Jurkat, Clone E6-1 (cell line): ENCODE measurements around the gene PPFIBP1.

Experiments
- DNase-seq: peaks from one replicate; pipeline ENCODE4 v3.0.0-alpha.2; 2011; ENCODE audit warnings: low read depth, low spot score
- H3K4me3 ChIP-seq: 2 replicates; pipeline ENCODE4 v1.5.1; 2011; ENCODE audit warnings: mild to moderate bottlenecking, low read length, control low read depth, moderate library complexity

The PPFIBP1 gene

DNA sequence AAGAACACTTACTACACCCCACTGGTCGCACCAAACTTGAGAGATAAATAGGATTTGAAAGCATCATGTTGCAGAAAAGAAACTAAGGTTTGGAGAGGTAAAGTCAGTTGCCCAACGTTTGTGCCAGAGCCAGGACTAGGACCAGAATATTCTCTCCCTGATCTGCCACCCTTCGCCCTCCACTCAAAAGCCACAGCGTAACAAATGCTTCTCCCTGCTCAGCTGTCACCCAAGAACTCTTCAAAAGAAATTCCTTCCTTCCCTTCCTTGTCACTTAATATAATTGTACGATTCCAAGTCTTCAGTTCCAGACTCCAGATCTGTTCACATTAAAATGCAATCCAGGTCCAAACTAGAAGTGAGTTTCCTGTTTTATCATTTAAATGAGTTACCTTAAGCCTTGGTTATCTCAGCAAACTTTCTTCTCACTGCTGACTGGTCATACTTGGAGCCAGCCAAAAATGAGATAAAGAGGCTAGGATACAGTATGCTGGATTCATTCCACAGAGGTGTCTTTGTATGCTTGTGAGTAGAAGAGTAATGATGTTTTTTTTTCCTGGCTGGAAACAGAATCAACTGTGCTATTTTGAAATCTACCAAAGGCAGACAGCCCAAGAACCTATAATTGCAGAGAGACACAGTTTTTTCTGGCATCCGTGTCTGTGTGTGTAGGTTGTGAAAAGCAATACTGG is 12.8 kb upstream of the PPFIBP1 start:
- no peak overlapping the region for H3K4me3 ChIP-seq
- no peak for DNase-seq

DNA sequence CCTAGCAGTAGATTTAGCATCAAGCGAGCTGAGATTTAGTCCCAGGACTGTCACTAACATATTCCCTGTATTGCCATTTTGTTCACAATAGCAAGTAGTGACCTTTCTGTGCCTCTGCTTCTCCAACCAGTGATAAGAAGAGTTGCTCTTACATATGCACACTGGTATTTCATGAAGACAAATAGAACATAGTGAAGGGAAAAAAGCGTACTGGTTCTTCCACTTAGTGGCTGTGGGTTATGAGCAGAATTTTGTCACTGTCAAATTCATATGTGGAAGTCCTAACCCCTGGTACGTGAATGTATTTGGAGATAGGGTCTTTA is 12.3 kb upstream of the PPFIBP1 start:
- DNase-seq = no peak
- H3K4me3 ChIP-seq = no peak overlapping the region

DNA sequence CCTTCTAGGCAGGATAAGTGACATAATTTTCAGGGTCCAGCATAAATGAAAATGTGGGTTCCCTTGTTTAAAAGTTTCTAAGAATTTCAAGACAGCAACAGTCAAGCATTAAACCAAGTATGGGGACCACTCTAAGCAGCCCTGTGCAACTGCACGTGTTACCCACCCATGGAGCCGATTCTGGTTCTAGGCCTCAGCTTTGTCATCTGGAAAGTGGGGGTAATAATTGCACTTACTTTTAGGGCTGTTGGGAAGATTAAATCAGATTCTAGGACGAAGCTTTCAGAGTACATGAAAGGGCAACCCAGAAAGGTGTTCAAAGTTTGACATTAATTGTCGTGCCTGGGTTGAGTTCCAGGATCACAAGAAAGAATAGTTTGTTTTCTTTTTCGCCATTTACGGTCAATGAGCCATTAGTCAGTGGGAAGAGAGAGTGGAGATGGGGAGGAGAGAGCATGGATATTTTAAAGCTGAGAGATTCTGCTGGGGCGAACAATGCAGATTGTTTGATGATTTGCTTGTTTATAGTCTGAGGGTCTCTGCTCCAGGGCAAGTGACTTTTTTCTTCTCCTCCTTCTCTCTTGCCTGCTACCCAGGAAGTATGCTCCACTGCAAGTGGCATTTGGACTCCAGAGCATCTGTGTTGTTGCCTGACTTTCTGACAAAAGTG is 10.7 kb upstream of the PPFIBP1 start:
- no peak overlapping the region for H3K4me3 ChIP-seq
- no peak for DNase-seq

DNA sequence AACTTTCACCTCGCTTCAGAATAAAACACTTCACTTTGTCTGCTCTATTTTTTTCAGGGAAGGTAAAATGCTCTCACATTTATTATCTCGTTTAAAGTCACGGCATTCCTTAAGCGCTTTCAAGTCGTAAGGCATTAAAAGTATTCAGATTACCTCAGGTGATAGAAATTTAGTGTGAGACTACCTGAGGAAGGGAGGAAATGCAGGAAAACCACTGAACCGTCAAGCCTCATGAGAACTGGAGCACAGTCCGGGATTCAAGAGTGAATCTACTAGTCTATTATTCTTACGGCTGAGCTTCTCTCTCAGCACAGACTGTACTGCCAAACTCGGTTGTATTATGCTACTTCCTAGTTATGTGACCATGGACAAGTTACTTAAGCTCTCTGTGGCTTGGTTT is 8.3 kb upstream of the PPFIBP1 start:
- no peak for DNase-seq
- no peak overlapping the region for H3K4me3 ChIP-seq

DNA sequence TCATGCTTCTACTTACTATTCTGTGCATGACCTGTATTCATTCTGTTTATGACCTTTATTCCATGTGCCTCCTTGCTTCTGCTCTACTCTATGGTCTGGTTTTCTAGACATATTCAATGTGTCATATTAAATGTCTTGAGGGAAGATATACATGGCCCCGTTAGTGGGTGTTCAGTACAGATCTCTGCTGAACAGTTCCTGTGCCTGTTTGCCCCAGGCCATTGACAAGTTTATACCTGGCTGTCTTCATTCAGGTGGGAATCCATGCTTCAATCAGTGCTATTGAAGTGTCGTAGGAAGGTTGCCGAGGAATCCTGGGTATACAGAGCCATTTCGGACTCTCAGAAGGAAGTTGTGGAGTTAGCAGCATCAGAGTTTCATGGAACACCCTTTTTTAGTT is 7.4 kb upstream of the PPFIBP1 start:
- H3K4me3 ChIP-seq = no peak overlapping the region
- no peak for DNase-seq

DNA sequence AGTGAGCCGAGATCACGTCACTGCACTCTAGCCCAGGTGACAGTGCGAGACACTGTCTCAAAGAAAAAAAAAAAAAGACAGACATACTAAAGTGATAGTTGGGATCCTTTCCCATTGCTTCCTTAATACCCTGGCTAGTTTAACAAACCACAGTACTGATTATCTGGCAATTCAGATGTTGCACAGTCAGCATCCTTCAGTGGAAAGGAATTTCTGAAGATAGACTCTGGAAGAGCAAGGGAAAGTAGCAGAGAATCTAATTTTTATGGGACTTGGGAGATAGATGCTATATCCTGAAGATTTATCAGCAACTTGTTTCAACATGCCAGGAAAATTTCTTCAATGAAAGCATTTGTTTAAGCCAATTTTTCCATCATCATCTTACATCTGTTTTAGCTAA is 6.5 kb upstream of the PPFIBP1 start:
- DNase-seq = no peak
- no peak overlapping the region for H3K4me3 ChIP-seq

DNA sequence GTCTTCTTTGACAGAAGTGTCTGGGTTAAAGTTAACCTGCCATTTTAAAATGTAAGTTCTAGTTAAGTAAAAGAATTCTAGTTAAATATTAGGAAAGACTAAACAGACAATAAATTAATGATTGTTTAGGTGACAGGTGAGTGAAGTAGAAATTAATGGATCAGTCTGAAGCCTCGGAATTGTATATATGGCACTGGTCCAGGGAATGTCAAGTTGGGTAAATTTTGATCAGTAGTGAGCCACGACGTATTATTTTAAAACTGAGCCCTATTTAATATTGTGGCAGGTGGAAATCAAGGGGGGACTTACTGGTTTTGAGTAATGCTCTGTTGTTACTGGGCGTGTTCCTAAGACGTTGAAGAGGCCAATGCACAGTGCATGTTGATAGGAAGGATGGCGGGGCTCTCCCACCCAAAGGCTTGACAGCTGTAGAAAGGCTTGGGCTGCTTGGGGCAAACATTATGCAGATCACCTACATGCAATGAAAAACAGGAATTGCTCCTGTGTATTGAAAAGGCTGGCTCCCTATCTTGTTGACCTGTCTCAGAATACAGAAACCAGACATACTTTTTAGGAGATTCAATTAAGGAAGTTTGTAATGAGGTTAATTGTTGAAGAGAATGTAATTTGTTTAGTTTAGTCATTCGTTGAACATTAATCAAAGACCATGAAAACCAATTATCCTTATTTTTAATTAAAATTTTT is 5.9 kb upstream of the PPFIBP1 start:
- no peak overlapping the region for H3K4me3 ChIP-seq
- DNase-seq = no peak

DNA sequence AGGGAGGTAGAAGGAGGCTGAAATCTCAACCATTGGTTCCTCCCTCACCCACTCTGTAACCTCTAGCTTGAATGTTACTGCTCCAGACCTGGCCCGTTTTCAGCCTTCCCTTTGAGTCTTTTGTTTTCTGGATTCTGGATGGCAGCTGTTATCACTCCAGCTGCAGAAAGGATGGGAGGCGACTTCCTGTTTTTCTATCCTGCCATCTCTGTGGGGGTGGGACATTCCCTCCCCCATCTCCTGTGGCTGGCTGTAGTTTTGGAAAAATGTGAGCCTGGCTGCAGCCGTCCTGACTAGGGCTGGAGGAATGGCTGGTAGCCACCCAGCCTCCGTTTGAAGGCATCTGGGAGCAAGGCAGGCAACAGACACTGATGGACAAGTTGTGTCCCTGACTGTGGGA is 2.9 kb upstream of the PPFIBP1 start:
- no peak overlapping the region for H3K4me3 ChIP-seq
- DNase-seq = no peak

DNA sequence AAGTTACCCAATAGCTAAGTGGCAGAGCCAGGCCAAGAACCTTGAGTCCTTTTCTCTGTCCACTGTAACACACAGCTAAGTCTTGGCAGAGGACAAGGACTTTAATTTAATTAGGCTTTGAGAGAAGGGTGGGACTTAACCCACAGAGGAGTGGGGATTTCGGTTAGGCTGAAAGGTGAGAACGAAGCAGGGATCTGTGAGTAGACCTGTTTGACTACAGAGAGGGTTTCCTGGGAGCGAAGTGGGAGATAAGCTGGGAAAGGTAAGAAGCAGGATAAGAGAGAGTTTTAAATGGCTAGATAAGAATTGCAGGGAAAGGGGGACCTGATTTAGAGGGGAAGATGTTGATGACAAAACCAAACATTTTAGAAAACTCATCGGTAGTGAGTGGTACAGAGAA is 2.0 kb upstream of the PPFIBP1 start:
- DNase-seq = no peak
- no peak overlapping the region for H3K4me3 ChIP-seq

DNA sequence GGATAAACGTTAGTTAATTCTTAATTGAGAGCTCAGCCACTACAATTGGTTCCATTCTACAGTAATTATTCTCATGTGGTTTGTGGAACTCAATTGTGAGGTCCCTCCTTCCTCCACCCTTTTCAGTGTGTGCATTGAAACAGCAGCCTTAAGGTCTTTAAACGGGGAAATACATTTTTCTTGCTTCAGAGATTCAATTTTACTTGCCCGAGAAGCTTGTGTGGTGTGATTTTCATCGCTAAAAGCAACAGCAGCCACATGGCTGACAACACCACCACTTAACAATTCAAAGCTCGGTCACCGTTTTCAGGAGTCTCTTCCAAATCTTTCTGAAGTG is 733 bp upstream of the PPFIBP1 start:
- DNase-seq = peak; percentile 37

DNA sequence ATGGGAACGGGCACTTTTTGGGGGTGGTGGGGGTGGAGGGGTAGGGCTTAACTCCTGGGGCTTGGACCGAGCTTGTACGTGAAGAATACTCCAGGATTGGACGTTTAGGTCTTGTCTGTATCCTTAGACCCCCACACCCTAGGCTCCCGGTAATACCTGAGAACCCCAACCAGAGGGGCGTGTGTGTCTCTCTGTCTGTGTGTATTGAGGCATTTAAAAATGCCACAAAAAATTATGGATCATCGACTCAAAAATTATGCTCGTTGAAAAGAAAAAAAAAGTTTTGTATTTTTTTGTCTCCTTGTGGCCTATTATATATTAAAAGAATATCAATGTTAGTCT is 459 bp downstream of the PPFIBP1 start:
- peak overlapping the region; percentile 85 for H3K4me3 ChIP-seq
- DNase-seq = no peak

More for the DNA sequence above, 733 bp upstream of the PPFIBP1 start:
- H3K4me3 ChIP-seq = peak overlapping the region; percentile 85

DNA sequence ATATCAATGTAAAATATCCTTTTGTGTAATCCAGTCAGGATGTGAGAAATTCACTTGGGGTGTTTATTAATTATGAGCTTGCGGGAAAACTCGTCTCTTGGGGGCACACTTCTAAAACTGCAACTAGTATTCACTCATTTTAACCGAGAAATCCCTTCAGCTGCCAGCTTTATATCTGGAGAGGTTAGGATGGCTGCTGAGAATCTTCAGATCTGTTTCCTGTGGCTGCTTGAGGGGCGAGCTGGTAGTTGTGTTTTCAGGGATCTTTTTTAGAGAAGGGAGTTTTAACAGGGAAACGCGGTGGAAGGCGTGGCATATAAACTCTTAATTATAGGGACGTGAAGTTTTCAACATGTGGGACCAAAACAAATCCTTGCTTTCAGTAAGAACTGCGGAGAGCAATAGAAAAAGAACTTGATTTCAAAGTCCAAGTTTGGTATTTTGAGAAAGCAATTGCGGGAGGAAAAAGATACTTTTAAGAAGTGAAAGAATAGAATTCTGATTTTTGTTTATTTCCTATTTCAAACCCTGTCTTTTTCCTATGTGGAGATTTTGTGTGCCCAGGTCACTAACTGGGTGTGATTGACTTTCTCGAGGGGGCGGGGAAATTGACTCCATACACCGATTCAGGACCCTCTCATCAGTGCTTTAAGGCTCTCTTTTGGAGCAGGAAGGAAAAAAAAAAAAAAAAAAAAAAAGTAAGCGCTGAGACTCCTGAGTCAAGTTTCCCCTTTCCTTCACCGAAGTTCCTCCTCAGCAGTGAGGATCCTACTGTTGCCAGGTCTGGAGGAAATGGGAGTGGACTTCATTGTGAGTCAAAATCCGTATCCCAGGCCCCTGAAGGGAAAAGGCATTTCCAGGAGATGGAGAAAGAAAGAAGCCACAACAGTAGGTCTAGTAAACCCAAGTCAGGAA is 1.1 kb downstream of the PPFIBP1 start:
- DNase-seq = no peak
- peak overlapping the region; percentile 85; the same call in 1 of the 2 replicates for H3K4me3 ChIP-seq

DNA sequence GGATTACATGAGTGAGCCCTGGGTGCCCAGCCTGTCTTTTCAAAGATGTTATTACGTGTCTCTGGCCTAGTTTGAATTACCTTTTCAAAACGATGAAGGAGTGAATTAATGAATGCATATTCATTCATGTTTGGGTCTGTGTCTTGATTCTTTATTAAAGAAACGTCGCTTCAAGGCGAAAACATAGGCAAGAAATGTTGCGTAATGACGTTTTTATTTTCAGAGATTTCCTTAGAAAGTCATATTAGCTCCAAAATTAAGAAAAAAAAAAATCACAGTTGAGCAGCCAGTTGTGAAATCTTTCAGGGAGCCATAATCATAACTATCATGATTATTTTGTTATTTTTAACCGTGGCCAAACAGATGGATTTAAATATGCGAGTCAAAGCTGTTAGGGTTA is 3.5 kb downstream of the PPFIBP1 start:
- no peak for DNase-seq
- H3K4me3 ChIP-seq = no peak overlapping the region

DNA sequence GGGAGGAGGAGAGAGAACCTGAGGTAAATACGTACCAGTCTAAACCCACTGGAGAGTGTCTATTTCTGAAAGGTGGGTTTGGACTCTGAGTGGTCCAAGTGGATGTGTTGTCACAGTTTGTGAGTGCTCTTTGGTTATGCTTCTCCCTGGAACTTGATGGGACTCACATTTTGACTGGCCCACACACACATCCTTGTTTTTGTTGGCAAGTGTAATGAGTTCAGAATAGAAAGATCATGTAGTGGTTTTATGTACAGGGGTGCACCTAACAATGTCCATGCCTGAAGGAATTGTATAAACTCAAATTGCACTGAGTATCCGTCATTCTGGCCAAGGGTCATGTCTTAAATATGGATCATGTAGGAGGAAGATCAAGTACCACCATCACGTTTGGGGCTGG is 4.8 kb downstream of the PPFIBP1 start:
- H3K4me3 ChIP-seq = no peak overlapping the region
- no peak for DNase-seq

DNA sequence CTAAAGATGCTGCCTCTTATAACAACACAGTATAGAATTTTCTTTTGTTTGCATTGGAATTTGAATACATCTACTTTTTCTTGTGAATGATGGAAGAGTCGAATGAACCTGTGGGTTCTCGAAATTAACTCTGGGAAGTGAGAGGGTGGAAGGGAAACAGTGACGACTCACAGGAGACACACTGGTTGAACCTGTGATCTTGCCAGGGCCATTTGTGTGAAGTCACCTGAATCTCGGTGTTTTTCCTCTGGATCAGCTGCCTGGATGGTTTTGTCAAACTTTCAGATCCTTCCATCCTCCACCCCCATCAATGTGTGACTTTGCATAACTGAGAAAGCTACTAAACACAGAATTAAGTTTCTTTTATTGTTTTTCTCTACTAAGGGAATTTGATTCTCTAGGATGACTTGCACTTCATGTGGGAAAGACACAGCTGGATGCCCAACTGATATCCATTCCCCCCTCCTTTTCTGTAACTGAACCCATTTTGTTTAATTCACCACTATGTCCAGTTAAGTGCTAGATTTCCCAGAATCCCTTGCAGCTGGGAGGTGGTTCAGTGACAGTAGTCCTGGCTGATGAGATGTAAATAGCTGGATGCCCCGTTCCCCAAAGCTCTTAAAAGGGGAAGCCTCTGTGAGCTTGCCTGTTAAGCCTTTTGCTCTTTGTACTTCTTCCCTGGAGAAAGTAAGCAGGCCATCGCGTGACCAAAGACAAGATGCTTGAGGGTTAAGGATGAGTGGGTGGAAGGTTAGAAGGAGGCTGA is 6.3 kb downstream of the PPFIBP1 start:
- no peak for DNase-seq
- no peak overlapping the region for H3K4me3 ChIP-seq

DNA sequence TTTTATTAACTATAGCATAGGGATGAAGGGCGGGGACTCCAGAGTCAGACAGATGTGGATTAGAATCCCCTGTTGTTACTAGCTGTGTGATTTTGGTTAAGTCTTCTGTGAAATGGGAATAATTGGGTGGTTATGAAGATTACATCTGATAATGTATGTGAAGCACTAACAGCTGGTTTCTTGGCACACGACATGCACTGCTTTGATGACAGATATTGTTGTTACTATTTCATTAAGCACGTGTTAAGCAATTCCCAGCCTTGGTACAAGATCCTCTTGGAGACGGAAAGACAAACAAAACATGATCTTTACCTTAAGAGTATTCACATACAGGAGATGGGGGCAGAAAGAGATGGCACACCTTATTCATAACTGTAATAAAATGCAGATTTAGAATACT is 7.9 kb downstream of the PPFIBP1 start:
- H3K4me3 ChIP-seq = no peak overlapping the region
- DNase-seq = no peak

DNA sequence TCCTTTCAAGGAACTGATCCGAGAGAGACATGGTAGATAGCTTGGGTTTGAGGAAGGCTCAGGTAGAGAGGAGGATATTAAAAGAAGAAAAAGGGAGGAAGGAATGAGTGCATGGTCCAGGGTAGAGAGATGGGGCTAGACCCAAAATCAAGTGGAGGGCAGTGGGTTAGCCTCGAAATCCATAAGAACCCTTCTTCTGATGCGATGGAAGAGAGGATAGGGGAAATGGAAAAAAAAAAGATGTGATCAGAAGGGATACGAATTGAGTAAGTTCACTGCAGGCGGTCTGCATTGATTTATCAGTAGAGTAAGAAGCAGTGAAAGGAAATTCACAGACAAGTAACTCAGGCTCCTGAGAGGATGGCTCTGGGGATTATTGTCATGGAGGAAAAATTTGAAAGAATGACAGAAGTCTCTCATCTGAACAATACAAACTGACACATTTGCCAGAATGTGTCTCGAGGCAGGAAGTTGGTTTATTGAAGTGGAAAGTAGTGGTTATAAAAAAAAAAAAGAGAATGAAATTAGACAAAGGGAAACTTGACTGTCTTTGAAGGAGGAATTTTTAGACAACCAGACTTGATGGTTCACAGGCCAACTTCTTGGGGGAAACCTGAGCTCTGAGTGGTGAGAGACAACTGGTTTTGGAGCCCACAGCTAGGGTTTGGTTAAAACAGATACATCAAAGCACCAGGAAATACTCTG is 10.2 kb downstream of the PPFIBP1 start:
- DNase-seq = peak; percentile 99
- no peak overlapping the region for H3K4me3 ChIP-seq

DNA sequence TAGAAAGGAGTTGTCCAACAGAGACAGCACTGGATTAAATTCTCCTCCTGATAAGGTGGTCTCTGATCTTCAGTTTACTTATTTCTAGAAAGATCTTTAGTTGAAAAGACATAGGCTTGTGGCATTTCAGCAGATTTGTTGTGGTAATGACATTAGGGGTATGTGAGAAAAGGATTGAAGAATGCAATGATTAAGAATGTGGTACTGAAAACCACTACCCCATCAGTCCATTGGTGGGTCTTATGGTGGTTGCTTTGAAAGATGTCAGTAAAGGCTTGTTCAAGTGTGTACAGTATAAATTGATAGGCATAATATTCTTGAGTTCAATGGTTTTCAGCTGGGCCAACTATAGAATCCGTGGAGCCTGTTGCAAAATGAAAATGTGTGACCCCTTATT is 10.8 kb downstream of the PPFIBP1 start:
- no peak for DNase-seq
- no peak overlapping the region for H3K4me3 ChIP-seq

DNA sequence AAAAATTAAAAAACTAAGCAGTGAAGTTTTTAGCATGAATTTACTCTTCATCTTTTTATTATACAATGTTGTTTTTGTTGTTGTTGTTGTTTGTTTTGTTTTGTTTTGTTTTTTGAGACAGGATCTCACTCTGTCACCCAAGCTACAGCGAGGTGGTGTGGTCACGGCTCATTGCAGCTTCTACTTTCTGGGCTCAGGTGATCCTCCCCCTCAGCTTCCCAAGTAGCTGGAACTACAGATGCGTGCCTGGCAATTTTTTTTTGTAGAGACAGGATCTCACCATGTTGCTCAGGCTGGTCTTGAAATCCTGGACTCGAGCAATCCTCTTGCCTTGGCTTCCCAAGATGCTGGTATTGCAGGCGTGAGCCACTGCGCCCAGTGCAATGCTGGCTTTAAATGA is 11.3 kb downstream of the PPFIBP1 start:
- no peak for DNase-seq
- no peak overlapping the region for H3K4me3 ChIP-seq
